IMR-90 (cell line): ENCODE data around the gene SPATA13. TPM values are rescaled to one million over a fixed set of nuclear protein-coding genes. Genes with fewer than 3 reads are reported as not detected.

Experiments
- ATAC-seq: fragments of 200-7000 bp; cut with Tn5 transposase; 2 replicates; pipeline ENCODE4 v1.9.1; 2020; ENCODE audit warnings: low read depth, mild to moderate bottlenecking, moderate library complexity
- BruUV-seq: library from RNA; stranded (reverse); fragments of 400-500 nt; replicated peaks from 2 replicates; lab custom pipeline; 2021; lab: Mats Ljungman, UMichigan
- CTCF ChIA-PET: fragments of 300-600 bp; formaldehyde crosslinking; extraction: SDS; loops from one replicate; lab custom pipeline; 2021; ENCODE audit warnings: antibody characterized with exemption; lab: Yijun Ruan, JAX
- POLR2A ChIA-PET: fragments of 300-600 bp; sonication (Branson Sonifier 250); formaldehyde crosslinking; loops from one replicate; lab custom pipeline; 2022; ENCODE audit warnings: antibody characterized with exemption; ENCODE audit not compliant: unreplicated experiment; lab: Charles Lee
- DNase-seq: peaks from one replicate; pipeline ENCODE4 v3.0.0; 2013
- H2AFZ ChIP-seq: replicated peaks from 2 replicates; pipeline ENCODE3; 2013; ENCODE audit warnings: low read length, mild to moderate bottlenecking; ENCODE audit not compliant: poor library complexity
- H2AK5ac ChIP-seq: 2 replicates; pipeline ENCODE4 v1.6.1; 2013; ENCODE audit warnings: low read depth, low read length, inconsistent platforms
- H2AK9ac ChIP-seq: replicated peaks from 2 replicates; pipeline ENCODE3; 2013; ENCODE audit warnings: mild to moderate bottlenecking, low read depth, low read length, moderate library complexity; ENCODE audit not compliant: poor library complexity
- H2BK120ac ChIP-seq: 2 replicates; pipeline ENCODE4 v1.6.1; 2013; ENCODE audit warnings: low read depth, low read length, inconsistent platforms
- H2BK15ac ChIP-seq: 3 replicates; pipeline ENCODE4 v1.6.1; 2013; ENCODE audit warnings: low read depth, low read length, inconsistent platforms
- H2BK20ac ChIP-seq: 2 replicates; pipeline ENCODE4 v1.6.1; 2013; ENCODE audit warnings: low read depth, mild to moderate bottlenecking, inconsistent platforms, low read length, moderate library complexity
- H2BK5ac ChIP-seq: 2 replicates; pipeline ENCODE4 v1.6.1; 2013; ENCODE audit warnings: mild to moderate bottlenecking, low read depth, low read length, inconsistent platforms; ENCODE audit not compliant: poor library complexity, severe bottlenecking
- H3K14ac ChIP-seq: replicated peaks from 2 replicates; pipeline ENCODE4 v1.6.1; 2013; ENCODE audit warnings: low read depth, low read length, inconsistent platforms
- H3K18ac ChIP-seq: 2 replicates; pipeline ENCODE4 v1.6.1; 2013; ENCODE audit warnings: low read depth, low read length, control low read depth
- H3K23ac ChIP-seq: 2 replicates; pipeline ENCODE4 v1.6.1; 2013; ENCODE audit warnings: low read depth, low read length, inconsistent platforms
- H3K27ac ChIP-seq: 2 replicates; pipeline ENCODE4 v1.5.1; 2013; ENCODE audit warnings: mild to moderate bottlenecking, control low read depth, low read length; ENCODE audit not compliant: insufficient read depth
- H3K27me3 ChIP-seq: 2 replicates; pipeline ENCODE4 v1.6.1; 2013; ENCODE audit warnings: low read length; ENCODE audit not compliant: control insufficient read depth, insufficient read depth
- H3K36me3 ChIP-seq: 2 replicates; pipeline ENCODE4 v1.6.1; 2013; ENCODE audit warnings: low read length, mixed read lengths; ENCODE audit not compliant: control insufficient read depth, insufficient read depth
- H3K4ac ChIP-seq: 2 replicates; pipeline ENCODE4 v1.6.1; 2013; ENCODE audit warnings: low read depth, low read length, inconsistent platforms
- H3K4me1 ChIP-seq: 2 replicates; pipeline ENCODE4 v1.6.1; 2013; ENCODE audit warnings: low read length, mixed read lengths; ENCODE audit not compliant: control insufficient read depth, insufficient read depth
- H3K4me2 ChIP-seq: 2 replicates; pipeline ENCODE4 v1.6.1; 2013; ENCODE audit warnings: low read depth, mild to moderate bottlenecking, control low read depth, low read length, moderate library complexity
- H3K4me3 ChIP-seq: 2 replicates; pipeline ENCODE4 v1.5.1; 2013; ENCODE audit warnings: low read depth, mild to moderate bottlenecking, control low read depth, low read length, moderate library complexity; ENCODE audit not compliant: insufficient read depth
- H3K56ac ChIP-seq: 2 replicates; pipeline ENCODE4 v1.6.1; 2013; ENCODE audit warnings: low read length, inconsistent platforms; ENCODE audit not compliant: insufficient read depth; ENCODE audit errors: extremely low read depth
- H3K79me1 ChIP-seq, 2 experiments: 2 replicates each; pipeline ENCODE4 v1.6.1; 2013; ENCODE audit warnings: low read length in 2 of 2, inconsistent platforms in 1 of 2, low read depth in 1 of 2
- H3K9ac ChIP-seq: 2 replicates; pipeline ENCODE4 v1.6.1; 2013; ENCODE audit warnings: low read depth, low read length, control low read depth
- H3K9me1 ChIP-seq: 2 replicates; pipeline ENCODE4 v1.6.1; 2013; ENCODE audit warnings: low read length, inconsistent platforms; ENCODE audit not compliant: insufficient read depth
- H3K9me3 ChIP-seq: 2 replicates; pipeline ENCODE4 v1.6.1; 2013; ENCODE audit warnings: low read length; ENCODE audit not compliant: control insufficient read depth, insufficient read depth
- H4K20me1 ChIP-seq: 2 replicates; pipeline ENCODE4 v1.6.1; 2013; ENCODE audit warnings: low read length, inconsistent platforms; ENCODE audit not compliant: insufficient read depth
- H4K5ac ChIP-seq: 2 replicates; pipeline ENCODE4 v1.6.1; 2013; ENCODE audit warnings: mild to moderate bottlenecking, low read depth, low read length, control low read depth
- H4K8ac ChIP-seq, 2 experiments: 2 replicates each; pipeline ENCODE4 v1.6.1; 2013; ENCODE audit warnings: low read depth in 2 of 2, low read length in 2 of 2, control low read depth in 1 of 2, inconsistent platforms in 1 of 2
- H4K91ac ChIP-seq: 2 replicates; pipeline ENCODE4 v1.6.1; 2013; ENCODE audit warnings: low read depth, low read length, inconsistent platforms; ENCODE audit not compliant: insufficient read depth
- BHLHE40 ChIP-seq: fragments of 150-350 bp; IDR thresholded peaks from 2 replicates; pipeline ENCODE4 v1.6.1; 2016; ENCODE audit warnings: mild to moderate bottlenecking, low read depth, low read length
- CEBPB ChIP-seq: IDR thresholded peaks from 2 replicates; pipeline ENCODE4 v1.6.1; 2012; ENCODE audit warnings: low read depth, low read length, improper control_type of control experiment
- CHD1 ChIP-seq: IDR thresholded peaks from 2 replicates; pipeline ENCODE4 v1.6.1; 2012; ENCODE audit warnings: low read depth, low read length, improper control_type of control experiment
- ELK1 ChIP-seq: fragments of 150-350 bp; IDR thresholded peaks from 2 replicates; pipeline ENCODE4 v1.6.1; 2016; ENCODE audit warnings: low read depth, mild to moderate bottlenecking, low read length, moderate library complexity, borderline replicate concordance
- FOS ChIP-seq: fragments of 150-350 bp; IDR thresholded peaks from 2 replicates; pipeline ENCODE4 v1.6.1; 2016; ENCODE audit warnings: low read depth, low read length
- MAFK ChIP-seq: IDR thresholded peaks from 2 replicates; pipeline ENCODE4 v1.6.1; 2012; ENCODE audit warnings: low read depth, low read length, improper control_type of control experiment
- MAZ ChIP-seq: IDR thresholded peaks from 2 replicates; pipeline ENCODE4 v1.6.1; 2012; ENCODE audit warnings: low read depth, mild to moderate bottlenecking, low read length, improper control_type of control experiment, moderate library complexity, borderline replicate concordance
- MXI1 ChIP-seq: IDR thresholded peaks from 2 replicates; pipeline ENCODE4 v1.6.1; 2012; ENCODE audit warnings: low read depth, mild to moderate bottlenecking, low read length, moderate library complexity, borderline replicate concordance
- NFE2L2 ChIP-seq: fragments of 150-350 bp; IDR thresholded peaks from 2 replicates; pipeline ENCODE4 v1.6.1; 2016; ENCODE audit warnings: low read depth, mild to moderate bottlenecking, low read length
- RCOR1 ChIP-seq: IDR thresholded peaks from 2 replicates; pipeline ENCODE4 v1.6.1; 2012; ENCODE audit warnings: mild to moderate bottlenecking, low read length, improper control_type of control experiment; ENCODE audit not compliant: insufficient replicate concordance
- RFX5 ChIP-seq: IDR thresholded peaks from 2 replicates; pipeline ENCODE4 v1.8.0; 2012; ENCODE audit warnings: low read depth, mild to moderate bottlenecking, low read length, moderate library complexity
- SMC3 ChIP-seq: fragments of 150-350 bp; IDR thresholded peaks from 2 replicates; pipeline ENCODE4 v1.6.1; 2016; ENCODE audit warnings: low read depth, mild to moderate bottlenecking, antibody characterized with exemption, low read length, moderate library complexity
- WGBS, 2 experiments: methylation state at CpG; one replicate each; pipeline versions ENCODE4 v1.1.5 to v1.1.7; 2013; ENCODE audit warnings: missing lambda C conversion rate in 2 of 2; ENCODE audit not compliant: insufficient read length in 1 of 2; ENCODE audit errors: extremely low coverage in 2 of 2; 5-methylcytosine and 5-hydroxymethylcytosine counted together
- dilution Hi-C: fragments of 300-500 bp; cut with HindIII; formaldehyde crosslinking; loops from one replicate; pipeline ENCODE4 v1.14.3; 2018; ENCODE audit warnings: low sequenced_read_pairs; ENCODE audit not compliant: unreplicated experiment
- in situ Hi-C: fragments of 300-500 bp; cut with MboI; formaldehyde crosslinking; loops from 3 replicates; pipeline ENCODE4 v1.14.3; 2019; ENCODE audit warnings: low sequenced_read_pairs, inconsistent platforms, mixed read lengths
- intact Hi-C: fragments of 100-400 bp; cut with micrococcal nuclease; formaldehyde crosslinking; loops from 2 replicates; pipeline ENCODE4 v1.10.0; 2022
- polyA plus RNA-seq, 3 experiments: library from polyadenylated mRNA; depleted of rRNA; stranded (reverse); fragments of >200 nt; gene quantifications; 2 replicates each; pipeline ENCODE4 v1.2.3, GENCODE V29; 2012; ENCODE audit warnings: low replicate concordance in 1 of 3
- total RNA-seq: library from RNA; depleted of rRNA; stranded (reverse); fragments of >200 nt; gene quantifications from 2 replicates; pipeline ENCODE4 v1.2.3, GENCODE V29; 2012

SPATA13 gene
- total and polyA plus RNA-seq, 2 of the 4 experiments (the other 2 are of a cell fraction) = 10.5 to 12.5 TPM

GRCh38 chr13:24152292-24153214 is 8.0 kb upstream of the SPATA13 start (continued):
- TF ChIP-seq RCOR1 = no peak
- no peak for TF ChIP-seq CHD1
- TF ChIP-seq MAFK = no peak

DNA sequence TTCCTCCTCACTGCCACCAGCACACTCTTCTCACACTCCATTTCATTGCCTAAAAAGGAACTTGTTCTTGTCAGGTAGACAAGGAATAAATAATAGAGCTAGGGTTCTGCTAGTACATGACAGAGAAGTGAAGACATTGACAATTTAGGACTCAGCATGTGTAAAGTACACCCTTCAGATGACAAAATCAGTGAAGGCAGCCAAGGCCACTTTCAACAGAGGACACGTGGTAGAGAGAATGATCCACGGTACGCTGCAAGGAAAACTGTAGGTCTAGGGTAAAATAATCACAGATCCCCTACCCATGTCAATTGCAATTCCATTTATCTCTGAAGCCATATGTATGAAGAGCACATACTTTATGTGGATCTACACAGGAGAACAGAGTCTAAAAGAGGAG is 7.2 kb upstream of the SPATA13 start:
- Histone ChIP-seq H2AK5ac (peak overlapping the region; percentile 51; the same call in 1 of the 2 replicates), H4K5ac (no peak overlapping the region), H2BK20ac (no peak overlapping the region), H3K4me3 (no peak overlapping the region), H3K4me2 (no peak overlapping the region), H3K27ac (no peak overlapping the region), H2BK120ac (peak overlapping the region; percentile 22; the same call in 1 of the 2 replicates), H3K27me3 (no peaks in the 10 kb centered on the region), H3K23ac (no peak overlapping the region), H3K79me1 (peaks cover 6 to 13% of the 10 kb centered on the region in 2 experiments; a peak in 3 of 4 replicates), H2BK15ac (peak overlapping the region; percentile 77; the same call in 1 of the 3 replicates), H3K9me1 (peaks cover 13% of the 10 kb centered on the region), H3K14ac (no peak overlapping the region; the same call in 1 of the 2 replicates), H2AK9ac (no peak overlapping the region), H4K8ac (0 out of 4 replicates have a peak overlapping the region, but pooled peaks of 1 of the 2 experiments have one; percentile 3), H2BK5ac (no peak overlapping the region), H3K36me3 (no peaks in the 10 kb centered on the region), H2AFZ (no peak overlapping the region), H3K9me3 (no peaks in the 10 kb centered on the region), H3K56ac (no peak overlapping the region), H3K4me1 (peaks cover 16% of the 10 kb centered on the region), H3K9ac (no peak overlapping the region), H3K18ac (no peak overlapping the region), H4K91ac (no peak overlapping the region), H4K20me1 (no peaks in the 10 kb centered on the region), H3K4ac (0 out of 2 replicates have a peak overlapping the region, but pooled peaks have one; percentile 21)
- CTCF ChIA-PET = no interaction called here
- no TSS peak for BruUV-seq
- intact Hi-C loops = no loop called here
- in situ Hi-C loops = no loop called here
- no peak for TF ChIP-seq FOS
- TF ChIP-seq MXI1 = no peak
- no peak for TF ChIP-seq NFE2L2
- TF ChIP-seq BHLHE40 = no peak
- no peak for TF ChIP-seq MAFK
- TF ChIP-seq CEBPB = no peak
- TF ChIP-seq RFX5 = no peak
- TF ChIP-seq SMC3 = no peak
- TF ChIP-seq CHD1 = no peak
- TF ChIP-seq RCOR1 = no peak
- TF ChIP-seq MAZ = no peak
- TF ChIP-seq ELK1 = no peak
- dilution Hi-C loops = no loop called here
- no CpG with 5 or more reads among the region's 3 CpGs for whole genome bisulfite sequencing, 2 experiments
- ATAC-seq = no peak
- POLR2A ChIA-PET = no interaction called here
- DNase-seq = no peak
